Motor neuron (in vitro differentiated cells): ENCODE measurements around the gene UST. TPM values are rescaled to one million over a fixed set of nuclear protein-coding genes. Genes with fewer than 3 reads are reported as not detected.

Experiments
- ATAC-seq, 8 experiments: fragments of 200-7000 bp; cut with Tn5 transposase; replicated peaks in 6 of 8; 2 replicates each; pipeline ENCODE4 v1.8.0; 2021; ENCODE audit warnings: mild to moderate bottlenecking in 8 of 8, moderate library complexity in 8 of 8
- H3K27ac ChIP-seq, 2 donors: fragments of 250-450 bp; sonication (Bioruptor Pico); 2 replicates each; pipeline ENCODE4 v1.9.0; 2021; ENCODE audit warnings: antibody characterized with exemption in 2 of 2, mild to moderate bottlenecking in 2 of 2, moderate library complexity in 1 of 2
- H3K4me1 ChIP-seq, 2 donors: fragments of 250-450 bp; sonication (Bioruptor Pico); replicated peaks in 1 of 2; 2 replicates each; pipeline ENCODE4 v1.6.1; 2021; ENCODE audit warnings: antibody characterized with exemption in 2 of 2, mild to moderate bottlenecking in 2 of 2, moderate library complexity in 1 of 2
- H3K4me3 ChIP-seq, 5 donors: fragments of 250-450 bp; sonication (Bioruptor Pico); 2 replicates each; pipeline ENCODE4 v1.9.0; 2021; ENCODE audit warnings: antibody characterized with exemption in 5 of 5, mild to moderate bottlenecking in 5 of 5, moderate library complexity in 4 of 5
- WGBS, 10 experiments: fragments of 450-650 bp; shearing (Covaris generic); methylation state at CpG; one replicate each; pipeline ENCODE4 v1.0.0; 2022; 5-methylcytosine and 5-hydroxymethylcytosine counted together
- in situ Hi-C, 9 experiments: fragments of 400-800 bp; cut with MboI; loops; one replicate each; pipeline ENCODE4 v1.15.0; 2021; ENCODE audit warnings: low sequenced_read_pairs in 9 of 9, low pct_unique_long_range_greater_than_20kb in 2 of 9; ENCODE audit not compliant: unreplicated experiment in 9 of 9
- total RNA-seq, 8 experiments: library from RNA; unstranded; fragments of 300-600 nt; gene quantifications; 2 replicates each; pipeline versions ENCODE4 v1.2.3 to v1.2.4, GENCODE V29; 2022

Gene UST
- total RNA-seq, 8 experiments from 2014 or later: 5.2 to 22.9 (median 7.8) TPM

DNA sequence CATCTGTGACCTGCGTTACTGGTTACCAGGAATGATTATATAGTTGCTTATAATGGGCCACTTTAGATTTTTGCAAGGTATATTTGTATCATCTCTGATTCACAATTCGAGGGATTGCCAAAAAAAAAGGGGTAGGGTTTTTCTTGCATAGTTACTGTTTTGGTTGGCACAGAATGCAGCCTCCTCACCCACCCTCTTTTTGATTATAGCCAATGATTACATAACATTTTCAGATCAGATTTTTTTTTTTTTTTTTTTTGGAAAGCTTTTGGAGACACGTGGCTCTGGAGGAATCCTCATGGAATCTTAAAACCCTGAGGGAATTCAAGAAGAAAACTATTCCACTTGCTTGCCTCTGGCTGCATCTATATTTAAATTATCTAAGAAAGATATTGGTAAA is 53.7 kb downstream of the UST start:
- H3K4me1 ChIP-seq: no peaks in the 10 kb centered on the region
- H3K4me3 ChIP-seq: no peak overlapping the region
- ATAC-seq: no peak
- 6 to 100% (median 59%) methylated on average over 1 to 3 of the region's 3 CpGs for WGBS, 10 experiments
- no peak overlapping the region for H3K27ac ChIP-seq
- in situ Hi-C loops: no loop called here

DNA sequence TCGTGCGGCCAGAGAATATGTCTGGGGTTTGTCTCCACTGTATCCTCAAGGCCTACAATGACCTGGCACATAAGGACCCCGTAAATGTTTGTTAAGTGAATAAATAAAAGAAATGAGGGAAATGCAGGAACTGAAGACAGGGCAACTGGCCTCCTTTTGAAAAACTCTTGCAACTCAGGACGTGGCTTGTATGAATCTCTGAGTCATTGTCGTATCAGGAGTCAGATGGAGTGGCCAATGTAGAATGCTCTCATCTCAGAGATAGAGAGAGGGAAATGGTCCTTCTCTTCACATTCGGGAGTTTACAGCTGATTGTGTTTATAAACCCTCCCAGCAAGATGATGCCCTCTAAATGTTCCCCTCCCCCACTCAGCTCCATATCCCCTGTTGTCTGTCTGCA is 57.1 kb downstream of the UST start:
- ATAC-seq: no peak
- Histone ChIP-seq H3K27ac (no peak overlapping the region), H3K4me3 (no peak overlapping the region), H3K4me1 (no peaks in the 10 kb centered on the region)
- in situ Hi-C loops: no loop called here
- WGBS, 10 experiments: 60 to 87% (median 73%) methylated on average over 1 to 6 of the region's 6 CpGs; no CpG with 5 or more reads in 4 of the 10 experiments

DNA sequence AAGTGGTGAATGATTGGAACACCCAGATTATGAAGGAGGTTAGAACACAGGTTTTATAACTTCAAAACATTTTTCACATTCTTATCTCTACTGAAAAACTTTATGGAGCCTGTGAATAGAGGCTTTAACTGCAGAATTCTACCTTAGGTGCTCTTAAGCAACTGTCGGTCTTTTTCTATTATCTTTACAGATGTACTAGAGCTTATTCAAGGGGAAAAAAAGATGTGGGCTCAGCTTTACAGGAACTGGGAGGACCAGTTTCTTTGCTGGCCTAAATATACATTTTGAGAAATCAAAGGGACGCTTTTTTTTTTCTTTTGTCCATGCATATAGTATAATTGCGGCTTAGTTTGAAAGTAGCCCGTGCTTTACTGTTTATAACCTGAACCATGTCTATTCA is 58.9 kb downstream of the UST start:
- no peak overlapping the region for H3K4me3 ChIP-seq
- 58 to 100% (median 92%) methylated on average over 2 to 4 of the region's 4 CpGs; no CpG with 5 or more reads in 3 of the 10 experiments for WGBS, 10 experiments
- no peak for ATAC-seq
- no peak overlapping the region for H3K27ac ChIP-seq
- in situ Hi-C loops: no loop called here
- H3K4me1 ChIP-seq: no peaks in the 10 kb centered on the region

DNA sequence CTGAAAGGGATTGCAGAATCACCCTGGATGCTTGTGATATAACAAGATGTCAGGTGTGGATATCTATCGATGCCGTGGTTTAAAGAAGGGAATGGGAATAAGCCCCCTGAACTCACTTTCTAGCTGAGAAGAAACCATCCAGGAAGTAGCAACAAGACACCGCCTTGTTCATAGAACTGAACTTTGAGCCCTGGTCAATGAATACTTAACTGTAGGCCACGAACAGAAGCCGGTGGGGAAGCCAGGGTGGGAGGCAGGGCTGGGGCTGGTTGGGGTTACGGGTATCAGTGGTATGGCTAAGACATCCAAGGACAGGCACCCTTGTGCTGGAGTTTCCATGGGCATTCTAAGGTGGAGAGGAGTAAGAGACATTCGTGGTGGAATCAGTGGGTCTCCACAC is 61.0 kb downstream of the UST start:
- no peaks in the 10 kb centered on the region for H3K4me1 ChIP-seq
- H3K4me3 ChIP-seq: no peak overlapping the region
- in situ Hi-C loops: no loop called here
- 88 to 100% (median 97%) methylated on average over 1 to 5 of the region's 7 CpGs; no CpG with 5 or more reads in 4 of the 10 experiments for WGBS, 10 experiments
- no peak for ATAC-seq
- H3K27ac ChIP-seq: no peak overlapping the region

DNA sequence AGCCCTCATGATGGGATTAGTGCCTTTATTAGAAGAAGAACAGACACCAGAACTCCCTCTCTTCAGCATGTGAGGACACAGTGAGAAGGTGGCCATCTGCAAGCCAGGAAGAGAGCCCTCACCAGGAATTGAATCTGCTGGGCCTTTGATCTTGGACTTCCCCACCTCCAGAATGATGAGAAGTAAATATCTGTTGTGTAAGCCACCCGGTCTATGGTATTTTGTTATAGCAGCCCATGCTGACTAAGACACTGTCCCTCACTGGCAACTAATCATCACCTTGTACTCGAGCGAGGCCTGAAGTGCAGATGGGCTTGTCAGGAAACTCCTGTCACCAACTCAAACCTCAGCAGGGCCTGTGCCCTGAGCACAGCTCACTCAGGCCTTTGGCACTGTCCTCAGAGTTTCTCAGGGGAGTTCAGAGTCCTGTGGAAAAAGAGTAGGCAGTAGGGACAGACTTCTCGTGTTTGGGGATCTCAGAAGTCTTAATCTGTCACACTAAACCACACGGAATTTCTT is 62.0 kb downstream of the UST start:
- Histone ChIP-seq H3K27ac (no peak overlapping the region), H3K4me1 (no peaks in the 10 kb centered on the region), H3K4me3 (no peak overlapping the region)
- WGBS, 10 experiments: 73 to 100% (median 87%) methylated on average over 1 to 5 of the region's 5 CpGs; no CpG with 5 or more reads in 2 of the 10 experiments
- in situ Hi-C loops: no loop called here
- ATAC-seq: no peak

DNA sequence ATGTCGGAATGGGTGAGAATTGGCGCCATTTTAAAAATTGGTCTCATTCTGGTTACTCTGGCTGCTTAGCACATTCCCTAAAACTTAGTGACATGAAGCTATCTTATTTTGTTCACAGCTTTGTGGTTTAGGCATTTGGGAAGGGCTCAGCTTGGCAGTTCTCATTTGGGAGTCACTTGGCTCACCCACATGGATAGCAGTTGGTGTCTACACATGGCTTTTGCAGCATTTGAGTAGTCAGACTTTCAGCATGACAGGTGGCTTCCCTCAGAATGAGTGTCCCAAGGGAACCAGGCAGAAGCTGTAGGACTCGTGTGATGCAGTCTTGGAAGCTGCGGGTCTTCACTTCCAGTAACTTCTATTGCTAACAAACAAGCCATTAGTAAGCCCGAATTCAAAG is 64.6 kb downstream of the UST start:
- Histone ChIP-seq H3K4me1 (no peaks in the 10 kb centered on the region), H3K27ac (no peak overlapping the region), H3K4me3 (no peak overlapping the region)
- ATAC-seq: no peak
- in situ Hi-C loops: no loop called here
- 65 to 100% (median 95%) methylated on average over 1 to 5 of the region's 5 CpGs; no CpG with 5 or more reads in 1 of the 10 experiments for WGBS, 10 experiments

DNA sequence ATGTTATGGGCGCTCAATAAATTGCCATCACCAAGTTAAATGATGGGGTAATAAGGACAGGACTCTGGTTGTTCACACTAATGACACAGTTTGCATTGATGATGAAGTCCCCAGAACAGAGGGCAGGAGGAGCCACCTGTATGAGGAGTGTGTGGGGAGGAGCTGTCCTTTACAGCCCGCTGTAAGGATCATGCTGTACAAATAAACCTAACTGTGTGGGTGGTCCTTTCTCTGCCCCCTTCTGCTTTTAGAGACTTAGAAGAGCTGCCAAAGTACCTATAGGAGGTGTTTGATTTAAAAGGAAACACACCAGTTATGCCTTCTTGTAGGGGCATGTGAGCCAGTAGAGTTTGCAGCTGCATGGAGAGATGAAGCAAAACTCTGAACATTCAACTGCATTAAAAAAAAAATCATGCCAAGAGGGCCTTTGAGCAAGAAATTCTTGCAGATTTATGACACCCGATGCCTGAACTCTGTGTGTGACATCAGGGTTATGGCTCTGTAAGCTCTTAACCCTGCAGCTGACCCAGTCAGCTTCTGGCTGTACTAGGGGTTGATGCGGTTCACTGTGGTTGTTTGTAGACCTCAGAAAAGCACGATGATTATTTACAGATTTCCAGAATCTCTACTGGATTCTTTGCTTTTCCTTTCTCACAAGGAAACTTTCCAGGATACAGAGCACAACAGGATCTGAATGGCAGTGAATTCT is 67.4 kb downstream of the UST start:
- H3K27ac ChIP-seq: no peak overlapping the region
- H3K4me1 ChIP-seq: peaks cover 3 to 4% of the 10 kb centered on the region in 2 donors
- H3K4me3 ChIP-seq: no peak overlapping the region
- ATAC-seq: no peak
- 39 to 92% (median 70%) methylated on average over 2 to 5 of the region's 5 CpGs; no CpG with 5 or more reads in 1 of the 10 experiments for WGBS, 10 experiments
- in situ Hi-C loops: no loop called here

DNA sequence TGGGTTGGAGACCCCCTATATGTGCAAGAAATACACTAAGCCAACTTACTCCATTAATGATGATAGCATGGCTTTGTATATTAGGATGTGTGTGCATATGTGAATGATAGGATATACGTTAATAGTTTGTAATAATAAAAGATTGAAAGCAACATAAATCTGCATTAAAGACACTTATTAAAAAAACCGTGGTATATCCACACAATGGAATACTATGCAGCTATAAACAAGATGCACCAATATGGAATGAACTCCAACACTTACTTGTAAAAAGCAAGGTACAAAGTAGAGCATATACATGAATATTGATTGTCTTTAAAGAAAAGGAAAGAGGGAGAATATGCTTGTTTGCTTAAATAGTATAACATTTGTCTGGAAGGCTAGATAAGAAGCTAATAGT is 68.0 kb downstream of the UST start:
- Histone ChIP-seq H3K27ac (no peak overlapping the region), H3K4me3 (no peak overlapping the region), H3K4me1 (peaks cover 3 to 7% of the 10 kb centered on the region in 2 donors)
- ATAC-seq: no peak
- 86 to 100% (median 94%) methylated on average over 1 to 2 of the region's 2 CpGs; no CpG with 5 or more reads in 1 of the 10 experiments for WGBS, 10 experiments
- in situ Hi-C loops: no loop called here

DNA sequence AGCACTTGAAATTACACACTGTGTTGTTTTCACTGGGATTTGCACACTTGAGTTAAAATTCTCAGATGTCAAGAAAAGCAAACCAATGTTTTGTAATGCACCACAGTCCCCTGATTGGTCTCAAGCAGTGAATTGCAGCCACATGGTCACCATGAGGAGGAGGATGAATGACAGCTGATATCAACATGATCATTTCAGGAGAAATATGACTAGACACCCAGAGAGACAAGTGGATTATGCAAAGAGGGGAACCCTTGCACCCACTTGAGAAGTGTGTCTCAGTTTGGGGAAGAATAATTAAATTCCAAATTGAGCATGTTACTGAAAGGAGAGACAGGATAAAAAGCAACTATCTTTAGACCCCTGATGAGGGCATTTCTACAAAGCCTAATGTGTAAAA is 69.3 kb downstream of the UST start:
- no peak for ATAC-seq
- Histone ChIP-seq H3K4me1 (peaks cover 3 to 7% of the 10 kb centered on the region in 2 donors), H3K27ac (no peak overlapping the region), H3K4me3 (no peak overlapping the region)
- in situ Hi-C loops: no loop called here

DNA sequence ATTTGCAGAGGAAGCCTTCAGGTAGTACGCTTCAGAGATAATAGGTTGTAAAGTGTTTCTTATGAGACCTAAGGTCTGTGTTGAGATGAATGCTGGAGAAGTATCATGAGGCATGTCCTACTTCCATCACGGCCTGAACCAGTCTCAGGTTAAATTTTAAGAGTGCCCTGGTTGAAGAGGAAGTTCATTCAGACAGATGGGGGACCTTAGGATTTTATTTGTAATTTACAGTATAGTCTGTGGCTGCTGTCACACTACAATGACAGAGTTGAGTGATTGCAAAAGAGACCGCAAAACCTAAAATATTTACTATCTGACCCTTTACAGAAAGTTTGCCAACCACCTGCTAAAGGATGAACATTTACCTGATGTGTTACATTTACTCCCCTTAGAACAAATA is 70.9 kb downstream of the UST start:
- Histone ChIP-seq H3K27ac (no peak overlapping the region), H3K4me3 (no peak overlapping the region), H3K4me1 (peaks cover 3 to 7% of the 10 kb centered on the region in 2 donors)
- WGBS, 10 experiments: 72 to 100% (median 95%) methylated on average over 1 to 3 of the region's 3 CpGs; no CpG with 5 or more reads in 2 of the 10 experiments
- in situ Hi-C loops: no loop called here
- ATAC-seq: no peak

DNA sequence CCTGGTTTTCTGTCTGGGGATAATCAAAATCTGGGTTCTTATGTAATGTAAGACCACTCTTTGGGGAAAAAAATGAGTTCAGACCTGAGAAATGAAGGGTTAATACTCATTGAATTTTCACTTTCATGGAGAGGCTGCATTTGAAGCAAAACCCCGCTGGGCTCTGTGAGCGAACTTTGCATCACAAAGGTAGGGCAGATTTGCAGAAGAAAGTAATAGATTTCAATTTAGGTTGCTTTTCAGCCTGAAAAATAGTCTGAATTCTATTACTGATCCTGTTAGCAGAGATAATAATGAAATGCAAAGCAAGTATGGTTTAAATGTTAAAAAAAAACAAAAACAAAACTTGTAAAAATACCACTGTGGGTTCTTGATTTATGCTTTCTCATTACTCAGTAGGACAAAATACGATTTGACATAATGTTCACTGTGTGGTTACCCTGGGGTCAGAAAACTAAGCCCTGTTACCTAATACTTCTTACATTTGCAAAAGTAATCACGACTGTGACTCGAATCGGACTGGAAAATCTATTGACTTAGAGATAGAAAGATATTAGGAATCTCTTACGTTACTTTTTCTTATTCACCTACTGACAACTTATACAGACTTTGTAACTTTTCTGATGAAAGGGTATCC is 72.2 kb downstream of the UST start:
- H3K27ac ChIP-seq: no peak overlapping the region

DNA sequence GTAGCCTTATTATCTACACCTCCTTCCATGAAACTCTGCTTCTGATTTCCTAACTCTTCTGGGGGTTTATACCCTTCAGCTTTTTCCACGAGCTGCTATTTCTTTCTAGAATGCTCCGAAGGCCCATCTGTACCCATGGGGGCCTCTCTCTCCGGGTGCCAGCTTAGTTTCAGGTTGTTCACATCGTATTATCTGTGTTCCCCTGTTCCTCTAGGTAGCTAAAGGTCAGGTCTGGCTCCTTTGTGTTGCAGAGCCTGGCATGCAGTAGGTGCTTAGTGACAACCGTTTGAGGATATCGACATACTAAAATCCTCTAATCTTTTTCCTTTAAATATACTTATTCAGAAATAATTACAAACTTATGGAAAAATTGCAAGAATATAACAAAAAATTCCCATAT is 73.0 kb downstream of the UST start:
- Histone ChIP-seq H3K4me1 (peaks cover 3 to 16% of the 10 kb centered on the region in 2 donors), H3K27ac (no peak overlapping the region), H3K4me3 (no peak overlapping the region)
- ATAC-seq: no peak
- in situ Hi-C loops: no loop called here
- 17 to 100% (median 83%) methylated on average over 1 to 6 of the region's 6 CpGs; no CpG with 5 or more reads in 3 of the 10 experiments for WGBS, 10 experiments

More for the DNA sequence above, 72.2 kb downstream of the UST start:
- in situ Hi-C loops: no loop called here
- WGBS, 10 experiments: 5 to 83% (median 22%) methylated on average over 4 to 7 of the region's 7 CpGs
- peaks cover 3 to 16% of the 10 kb centered on the region in 2 donors for H3K4me1 ChIP-seq
- ATAC-seq: peak in 3 of 8 experiments; percentile 54 to 60 (median 59)
- H3K4me3 ChIP-seq: no peak overlapping the region

DNA sequence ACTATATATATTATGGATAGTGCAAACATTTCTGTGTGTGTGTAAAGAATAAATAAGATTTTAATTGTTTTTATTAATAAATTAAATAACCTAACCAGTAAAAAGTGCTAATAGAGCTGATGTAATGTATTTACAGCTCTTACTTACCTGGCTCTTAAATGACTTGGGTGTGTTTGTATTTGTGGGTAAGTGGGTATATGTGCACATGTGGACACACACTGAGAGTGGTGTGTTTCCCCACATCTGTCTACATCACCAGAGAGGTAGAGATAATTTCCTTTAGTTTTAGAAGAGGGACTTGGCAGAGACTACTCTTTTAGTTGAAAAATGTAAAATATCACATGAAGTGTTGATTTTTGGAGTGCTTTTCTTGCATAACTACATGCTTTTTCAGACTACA is 76.0 kb downstream of the UST start:
- no peak for ATAC-seq
- Histone ChIP-seq H3K27ac (no peak overlapping the region), H3K4me3 (no peak overlapping the region), H3K4me1 (peaks cover 0 to 16% of the 10 kb centered on the region in 2 donors)
- in situ Hi-C loops: no loop called here
